HG03280 (cell line): ENCODE measurements around the gene ADAMTS2.

ENCODE experiments used
- ATAC-seq: cut with Tn5 transposase; IDR thresholded peaks from one replicate; pipeline ENCODE4 v1.9.1; 2021; ENCODE audit warnings: mild to moderate bottlenecking, moderate library complexity; ENCODE audit not compliant: unreplicated experiment

The ADAMTS2 gene

GRCh38 chr5:179312557-179313235, 32.6 kb downstream of the ADAMTS2 start:
- no peak for ATAC-seq

DNA sequence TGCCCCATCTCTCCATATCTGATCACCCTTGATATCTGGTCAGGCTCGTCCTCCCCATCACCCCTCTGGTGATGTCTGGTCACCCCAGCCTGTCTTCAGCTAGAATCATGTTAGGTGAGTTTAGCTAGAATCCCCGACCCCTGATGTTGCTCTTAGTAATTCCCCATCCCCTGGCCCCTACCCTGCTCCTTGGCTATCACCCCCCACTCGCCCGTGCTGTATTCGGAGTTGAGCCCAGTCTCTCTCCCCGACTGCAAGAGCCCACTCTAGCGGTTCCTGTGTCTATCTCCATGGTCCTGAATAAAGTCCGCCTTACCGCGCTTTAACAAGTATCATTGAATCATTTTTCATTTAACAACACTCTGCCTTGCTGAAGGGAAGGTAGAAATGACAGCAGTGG, 33.7 kb downstream of the ADAMTS2 start:
- ATAC-seq, result no peak

DNA sequence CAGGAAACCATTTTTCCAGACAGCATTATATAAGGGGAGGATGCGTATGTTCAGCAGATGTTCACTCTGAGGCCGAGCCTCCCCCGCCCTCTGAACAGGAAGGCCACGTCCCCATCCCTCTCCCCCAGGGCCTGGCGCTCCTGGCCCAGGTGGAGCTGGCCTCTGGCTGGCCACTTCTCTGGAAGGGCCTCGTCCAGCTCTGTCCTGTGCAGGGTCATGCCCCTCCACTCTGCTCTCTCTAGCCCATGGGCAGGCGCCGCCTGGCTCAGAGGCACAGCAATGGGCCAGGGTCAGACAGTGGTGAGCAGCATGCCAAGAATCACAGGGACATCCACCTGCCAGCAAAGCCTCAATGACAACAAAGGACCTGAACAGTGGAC, 34.2 kb downstream of the ADAMTS2 start:
- no peak for ATAC-seq

GRCh38 chr5:179310439-179311090, 34.7 kb downstream of the ADAMTS2 start:
- ATAC-seq, result no peak

GRCh38 chr5:179309751-179310320, 35.4 kb downstream of the ADAMTS2 start:
- no peak for ATAC-seq

DNA sequence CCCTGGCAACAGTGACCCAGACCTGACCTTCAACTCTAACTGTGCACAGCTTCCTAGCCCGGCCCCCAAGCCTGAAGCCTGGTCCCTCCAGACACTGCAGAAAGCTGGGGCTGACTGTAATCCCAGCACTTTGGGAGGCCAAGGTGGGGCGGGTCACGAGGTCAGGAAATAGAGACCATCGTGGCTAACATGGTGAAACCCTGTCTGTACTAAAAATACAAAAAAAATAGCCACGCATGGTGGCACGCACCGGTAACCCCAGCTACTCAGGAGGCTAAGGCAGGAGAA, 35.9 kb downstream of the ADAMTS2 start:
- no peak for ATAC-seq

GRCh38 chr5:179308563-179309382, 36.5 kb downstream of the ADAMTS2 start:
- ATAC-seq, result no peak

DNA sequence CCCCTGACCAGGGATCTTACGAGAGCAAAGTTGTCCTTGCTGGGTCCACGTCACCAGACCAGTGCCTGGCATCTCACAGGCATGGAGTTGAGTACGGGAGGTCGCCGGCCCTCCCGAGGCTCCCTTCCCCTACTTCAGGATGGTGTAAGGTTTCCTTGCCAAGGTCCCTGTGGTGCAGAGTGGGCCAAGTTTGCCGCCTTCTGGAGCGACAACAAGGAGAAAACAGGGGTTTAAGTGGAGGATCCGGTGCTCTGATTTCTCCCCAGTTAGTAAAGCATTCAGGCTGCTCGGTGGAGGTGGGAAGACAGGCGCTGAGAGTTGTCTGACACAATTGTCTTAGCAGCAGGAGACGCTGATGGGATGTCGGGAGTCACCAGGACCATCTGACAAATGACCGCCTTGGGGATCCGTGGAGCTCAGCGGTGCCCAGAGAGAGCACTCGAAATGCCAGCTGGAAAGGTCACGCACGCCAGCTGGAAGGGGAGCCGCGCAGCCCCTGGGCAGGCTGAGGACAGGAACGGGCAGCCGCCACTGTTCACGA, 37.3 kb downstream of the ADAMTS2 start:
- ATAC-seq, result no peak

DNA sequence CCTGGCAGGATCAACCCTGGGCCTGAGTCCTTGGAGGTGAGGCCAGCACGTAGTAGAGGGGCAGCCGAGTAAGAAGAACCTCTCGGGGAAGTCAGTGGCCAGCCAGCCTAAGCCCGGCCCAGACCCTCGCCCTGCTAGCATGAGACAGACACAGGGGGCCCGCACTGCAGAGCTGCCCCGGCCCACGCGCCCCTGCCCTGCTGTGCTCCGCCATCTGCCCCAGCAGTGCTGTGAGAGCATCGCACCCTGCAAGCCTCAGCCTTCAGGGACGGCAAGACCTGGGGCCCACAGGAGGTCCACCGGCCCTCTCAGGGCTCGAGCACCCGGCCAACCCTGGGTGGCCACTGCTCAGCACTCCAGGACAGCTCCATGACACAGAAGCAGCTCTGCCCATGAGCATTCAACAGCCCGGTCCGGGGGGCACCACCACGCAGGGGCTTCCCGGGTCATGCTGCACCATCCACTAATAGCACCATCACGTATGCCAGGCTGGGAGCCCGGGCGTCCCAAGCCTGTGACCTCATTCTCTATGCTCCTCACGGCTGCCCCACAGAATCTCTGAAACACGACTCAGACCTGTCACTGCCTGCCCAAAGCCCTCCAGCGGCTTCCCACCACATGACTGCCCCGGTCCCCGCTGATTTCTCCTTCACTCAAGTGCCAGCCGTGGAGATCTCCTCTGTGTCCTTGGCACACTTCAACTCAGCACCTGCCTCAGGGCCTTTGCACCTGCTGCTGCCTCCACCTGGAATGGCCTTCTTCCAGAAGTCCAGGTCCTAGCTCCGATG, 38.1 kb downstream of the ADAMTS2 start:
- no peak for ATAC-seq

- no peak for ATAC-seq
Observed at GRCh38 chr5:179306191-179307012, 38.9 kb downstream of the ADAMTS2 start.

- ATAC-seq, result no peak
Observed at GRCh38 chr5:179304871-179305270, 40.4 kb downstream of the ADAMTS2 start.

- no peak for ATAC-seq
Observed at GRCh38 chr5:179304466-179304865, 40.8 kb downstream of the ADAMTS2 start.

DNA sequence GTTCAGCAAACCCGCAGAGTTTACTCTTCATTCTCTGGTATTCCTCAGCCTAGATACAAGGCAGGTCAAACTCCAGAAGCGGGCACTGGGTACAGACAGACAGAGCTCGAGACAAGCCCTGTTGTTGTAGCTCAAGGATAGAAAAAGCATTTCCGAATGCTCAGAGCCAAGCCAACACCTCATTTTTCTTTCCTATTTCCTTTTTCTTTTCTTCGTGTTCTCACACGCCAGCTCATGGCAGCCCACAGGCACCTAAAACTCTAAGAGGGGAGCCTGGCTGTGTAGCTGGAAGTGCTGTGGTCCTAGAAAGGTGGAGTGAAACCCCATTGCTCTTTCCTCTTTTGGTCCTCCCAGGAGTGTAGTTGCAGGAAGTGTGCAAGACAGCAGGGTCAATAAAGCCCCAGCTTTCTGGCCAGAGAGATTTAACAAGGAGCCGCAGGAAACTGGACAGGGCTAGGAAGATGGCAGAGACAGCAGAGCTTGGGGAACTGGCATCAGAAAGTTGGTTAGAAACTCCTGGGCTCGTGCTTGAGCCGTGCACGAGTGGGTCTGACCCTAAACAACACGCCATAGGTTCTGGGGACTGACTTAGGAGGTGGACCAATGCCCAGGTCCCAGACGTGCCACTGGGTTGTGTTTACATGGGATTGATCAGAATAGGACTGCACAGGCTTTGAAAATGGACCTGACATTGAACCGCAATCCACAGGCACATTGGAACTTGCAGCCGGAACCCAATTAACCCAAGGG, 41.6 kb downstream of the ADAMTS2 start:
- no peak for ATAC-seq

DNA sequence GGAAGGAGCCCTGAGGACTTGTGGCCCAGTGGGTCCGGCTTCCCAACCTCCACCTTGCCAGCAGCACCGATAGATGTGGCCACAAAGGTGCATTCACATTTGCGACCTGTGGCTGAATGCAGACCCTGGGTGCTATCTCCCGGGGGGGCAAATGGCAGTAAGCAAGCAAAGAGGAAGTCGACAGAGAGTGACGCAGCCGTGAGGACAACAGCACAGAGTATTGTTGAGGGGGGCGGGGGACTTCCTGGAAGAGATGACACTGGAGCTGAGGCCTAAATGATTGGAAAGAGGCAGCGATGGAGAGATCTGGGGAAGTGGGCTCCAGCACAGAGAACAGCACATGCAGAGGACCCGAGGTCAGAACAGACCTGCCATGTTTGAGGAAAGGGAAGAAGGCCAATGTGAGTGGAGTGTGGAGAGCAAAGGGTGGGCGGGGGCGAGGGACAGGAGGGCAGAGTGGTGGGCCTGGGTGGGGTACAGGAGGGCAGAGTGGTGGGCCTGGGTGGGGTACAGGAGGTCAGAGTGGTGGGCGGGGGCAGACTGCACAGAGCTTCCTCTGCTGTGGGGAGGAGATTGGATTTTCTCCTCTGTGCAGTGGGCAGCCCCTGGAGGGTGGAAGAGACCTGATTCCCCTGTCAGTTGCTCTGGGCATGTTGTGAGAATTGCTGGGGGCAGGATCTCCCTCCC, 42.6 kb downstream of the ADAMTS2 start:
- ATAC-seq, result no peak

- no peak for ATAC-seq
Observed at GRCh38 chr5:179301796-179302195, 43.5 kb downstream of the ADAMTS2 start.

DNA sequence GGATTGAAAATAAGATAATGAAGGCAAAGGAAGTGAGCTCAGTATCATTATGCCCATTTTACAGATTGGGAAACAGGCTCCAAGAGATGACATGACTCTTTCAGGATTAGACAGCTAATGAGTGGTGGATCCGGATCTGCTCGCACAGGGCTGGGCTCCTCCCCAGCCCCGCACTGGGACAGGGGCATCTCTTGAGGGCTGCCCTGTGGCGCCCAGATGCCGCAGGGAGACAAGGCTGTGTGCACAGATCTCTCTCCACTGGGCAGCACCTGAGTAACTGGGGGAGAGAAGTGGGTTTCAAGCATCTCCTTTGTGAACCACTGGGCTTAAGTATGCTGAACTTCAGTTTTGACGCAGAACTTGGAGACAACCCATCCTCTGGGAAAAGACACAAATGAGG, 43.9 kb downstream of the ADAMTS2 start:
- no peak for ATAC-seq

GRCh38 chr5:179300581-179301180, 44.6 kb downstream of the ADAMTS2 start:
- ATAC-seq, result no peak
